Activated CD4-positive, alpha-beta T cell treated with anti-CD3 and anti-CD28 coated beads, Interleukin-2, Interleukin-6, amounts not matched to agents 100 ng/mL and 50 ng/mL, durations not matched to agents 16 hours and 8 hours (primary cell): ENCODE data around the gene ASB3.
"Not testable (repeated sequence)": the region's sequence is repeated elsewhere in the genome, so short reads cannot be mapped to it uniquely, and the experiment has no call there.

ENCODE experiments used
- DNase-seq: peaks from one replicate; pipeline ENCODE4 v3.0.0-alpha.2; 2020

The ASB3 gene

GRCh38 chr2:53786352-53786704, 425 bp downstream of the ASB3 start:
- peak; percentile 26 for DNase-seq

- no peak for DNase-seq
Observed at GRCh38 chr2:53785366-53785765, 1.4 kb downstream of the ASB3 start.

- no peak for DNase-seq
Observed at GRCh38 chr2:53784436-53784835, 2.3 kb downstream of the ASB3 start.

- no peak for DNase-seq
Observed at GRCh38 chr2:53782676-53783075, 4.1 kb downstream of the ASB3 start.

GRCh38 chr2:53780056-53780455, 6.7 kb downstream of the ASB3 start:
- no peak for DNase-seq

- DNase-seq: no peak
Observed at GRCh38 chr2:53778536-53779162, 8.1 kb downstream of the ASB3 start.

GRCh38 chr2:53777134-53777533, 9.6 kb downstream of the ASB3 start:
- DNase-seq: no peak

GRCh38 chr2:53770264-53770663, 16.5 kb downstream of the ASB3 start:
- DNase-seq: peak; percentile 34

- DNase-seq: no peak
Observed at GRCh38 chr2:53769318-53769945, 17.3 kb downstream of the ASB3 start.

- DNase-seq: peak; percentile 66
Observed at GRCh38 chr2:53768242-53768542, 18.6 kb downstream of the ASB3 start.

GRCh38 chr2:53767405-53768241, 19.1 kb downstream of the ASB3 start, which contains the start of gene CHAC2:
TSS of gene CHAC2 (plus strand) at chr2:53767804. CDS start at chr2:53767887, 83 bp downstream.
- peak; percentile 92 for DNase-seq

- DNase-seq: no peak
Observed at GRCh38 chr2:53765767-53766166, 21.0 kb downstream of the ASB3 start.

- not testable (repeated sequence) for DNase-seq
Observed at GRCh38 chr2:53757206-53757605, 29.5 kb downstream of the ASB3 start.

- DNase-seq: no peak
Observed at GRCh38 chr2:53756644-53757043, 30.1 kb downstream of the ASB3 start.

GRCh38 chr2:53755121-53755520, 31.6 kb downstream of the ASB3 start:
- DNase-seq: no peak

GRCh38 chr2:53753041-53753440, 33.7 kb downstream of the ASB3 start:
- peak; percentile 51 for DNase-seq

- DNase-seq: no peak
Observed at GRCh38 chr2:53752385-53752784, 34.4 kb downstream of the ASB3 start.

GRCh38 chr2:53751728-53752127, 35.0 kb downstream of the ASB3 start:
- DNase-seq: peak; percentile 66

- DNase-seq: no peak
Observed at GRCh38 chr2:53750041-53750768, 36.5 kb downstream of the ASB3 start.

GRCh38 chr2:53744395-53745065, 42.2 kb downstream of the ASB3 start:
- no peak for DNase-seq

- no peak for DNase-seq
Observed at GRCh38 chr2:53740170-53740569, 46.6 kb downstream of the ASB3 start.

- DNase-seq: no peak
Observed at GRCh38 chr2:53739032-53739431, 47.7 kb downstream of the ASB3 start.

GRCh38 chr2:53737091-53737490, 49.7 kb downstream of the ASB3 start:
- DNase-seq: no peak
